ENCODE measurements around the gene ARL10.

Gene ARL10

DNA sequence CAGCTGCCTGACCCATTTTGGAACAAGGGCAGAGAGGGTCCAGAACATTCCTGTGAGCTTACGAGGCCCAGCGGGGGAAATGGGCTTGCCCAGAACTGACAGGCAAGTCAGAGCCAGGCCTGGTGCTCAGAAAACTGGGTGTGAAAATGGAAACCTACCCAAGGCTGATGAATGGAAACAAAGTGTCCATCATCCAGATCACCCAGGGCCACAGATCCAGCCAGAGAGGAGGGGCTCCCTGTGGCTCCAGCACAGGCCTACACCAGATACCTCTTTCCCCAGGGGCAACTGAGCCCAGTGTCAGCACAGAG is 47.9 kb downstream of the ARL10 start:
- no peak for DNase-seq

DNA sequence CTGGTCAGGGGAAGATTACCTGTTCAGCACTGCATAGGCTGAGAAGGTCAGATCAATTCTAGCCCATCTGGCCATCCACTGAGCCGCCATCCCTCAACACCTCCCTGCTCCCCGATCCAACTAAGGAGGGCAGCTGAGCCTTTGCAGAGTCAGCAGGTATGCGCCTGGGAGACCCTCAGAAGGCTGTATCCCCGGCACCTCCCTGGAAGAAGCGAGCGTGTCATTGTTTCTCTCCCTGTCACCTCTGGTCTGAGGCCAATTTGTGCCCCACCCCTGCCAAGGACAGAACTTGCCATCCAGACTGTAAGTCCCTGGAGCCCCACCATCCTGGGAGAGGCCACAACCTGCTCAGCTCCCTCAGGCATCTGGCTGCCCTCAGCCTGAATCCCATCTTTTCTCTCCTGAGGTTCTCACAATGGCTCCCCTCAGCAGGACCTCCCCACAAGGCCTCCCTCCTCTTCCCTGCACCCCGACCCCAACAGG is 48.5 kb downstream of the ARL10 start:
- DNase-seq: no peak

DNA sequence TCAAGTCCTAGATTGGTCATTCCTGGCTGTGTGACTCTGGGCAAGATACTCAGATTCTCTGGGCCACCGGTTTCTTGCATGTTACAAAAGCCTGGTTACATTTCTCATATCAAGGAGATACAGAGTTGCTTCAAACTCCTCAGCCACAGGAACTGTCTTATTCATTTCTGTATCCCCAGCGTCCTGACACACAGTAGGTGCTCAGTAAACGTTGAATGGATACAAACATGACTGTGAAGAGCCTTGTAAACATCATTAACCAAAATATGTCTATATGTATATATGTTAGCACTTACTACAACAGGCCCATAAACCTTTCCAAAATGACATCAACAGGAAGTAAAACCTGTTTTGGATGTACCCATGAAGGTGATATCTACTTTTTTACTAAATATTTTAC is 49.4 kb downstream of the ARL10 start:
- DNase-seq: no peak

- no peak for DNase-seq
Measured at GRCh38 chr5:176415240-176415951, 50.1 kb downstream of the ARL10 start.

DNA sequence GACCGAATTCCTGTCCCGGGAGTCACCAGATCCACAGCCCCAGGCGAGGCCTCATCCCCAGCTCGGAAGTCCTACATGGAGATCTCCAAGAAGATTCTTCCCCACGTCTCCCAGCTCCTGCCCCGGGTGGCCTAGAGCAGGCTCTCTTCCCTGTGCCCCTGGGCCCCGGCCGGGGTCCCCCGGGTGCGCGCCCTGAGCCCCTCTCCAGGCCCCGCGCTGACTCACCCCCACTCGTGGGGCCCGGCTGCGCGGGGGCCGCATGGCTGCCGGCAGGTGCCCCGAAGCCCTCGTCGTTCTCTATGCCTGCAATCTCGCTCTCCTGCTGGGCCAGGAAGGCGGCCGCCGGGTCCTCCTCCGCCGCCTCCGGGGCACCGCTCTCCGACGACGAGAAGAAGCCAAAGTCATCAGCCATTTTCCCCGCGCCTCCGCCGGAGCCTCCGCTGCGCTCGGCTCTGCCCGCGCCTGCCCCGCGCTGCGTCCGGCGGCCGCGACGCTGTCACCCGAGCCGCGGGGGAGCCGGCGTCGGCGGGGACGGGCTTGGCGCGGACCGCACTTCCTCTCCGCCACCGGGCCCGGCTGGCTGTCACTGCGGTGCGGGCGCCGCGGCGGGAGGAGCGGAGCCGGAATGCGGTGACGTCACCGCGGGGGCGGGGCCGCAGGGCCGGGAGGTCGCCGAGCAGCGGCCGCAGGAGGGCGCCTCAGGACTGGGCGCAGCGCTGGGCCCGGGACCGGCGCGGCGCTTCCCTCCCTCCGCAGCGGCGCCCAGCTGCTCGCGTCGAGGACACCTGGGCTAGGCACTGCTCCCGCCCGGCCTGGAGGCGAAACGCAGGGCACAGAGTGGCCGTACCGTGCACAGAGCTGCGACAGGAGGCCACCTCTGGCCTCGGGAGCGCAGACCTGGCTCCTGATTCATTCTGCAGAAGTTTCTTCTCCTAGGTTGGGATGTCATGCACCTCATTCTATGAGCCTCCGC is 51.0 kb downstream of the ARL10 start, which contains the start of gene CLTB:
CLTB (minus strand) TSS at position 588 of the 973 bp plus-strand sequence; CDS start at position 412, 176 bp downstream.
- DNase-seq: peak; percentile 67

- DNase-seq: no peak
Measured at GRCh38 chr5:176416965-176417364, 51.7 kb downstream of the ARL10 start.

- no peak for DNase-seq
Measured at GRCh38 chr5:176418251-176418650, 53.0 kb downstream of the ARL10 start.

- DNase-seq: no peak
Measured at GRCh38 chr5:176420086-176420485, 54.8 kb downstream of the ARL10 start.

DNA sequence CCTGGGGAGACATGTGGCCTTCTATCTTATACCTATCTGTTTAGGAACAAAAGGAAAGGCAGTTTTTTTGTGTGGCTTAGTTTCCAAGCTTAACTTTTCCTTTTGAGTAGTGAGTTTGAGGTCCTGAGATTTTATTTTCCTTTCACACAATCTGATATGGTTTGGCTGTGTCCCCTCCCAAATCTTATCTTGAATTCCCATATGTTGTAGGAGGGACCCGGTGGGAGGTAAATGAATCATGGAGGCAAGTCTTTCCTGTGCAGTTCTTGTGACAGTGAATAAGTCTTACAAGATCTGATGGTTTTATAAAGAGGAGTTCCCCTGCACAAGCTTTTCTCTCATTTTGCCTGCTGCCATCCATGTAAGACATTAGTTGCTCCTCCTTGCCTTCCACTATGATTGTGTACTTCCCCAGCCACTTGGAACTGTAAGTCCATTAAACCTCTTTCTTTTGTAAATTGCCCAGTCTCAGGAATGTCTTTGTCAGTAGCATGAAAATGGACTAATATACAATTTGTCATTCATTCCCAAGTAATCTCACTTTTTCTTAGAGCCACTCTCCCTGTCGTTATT is 55.8 kb downstream of the ARL10 start:
- DNase-seq: no peak

- no peak for DNase-seq
Measured at GRCh38 chr5:176424181-176424580, 58.9 kb downstream of the ARL10 start.

GRCh38 chr5:176425138-176425537 is 59.9 kb downstream of the ARL10 start:
- DNase-seq: no peak

DNA sequence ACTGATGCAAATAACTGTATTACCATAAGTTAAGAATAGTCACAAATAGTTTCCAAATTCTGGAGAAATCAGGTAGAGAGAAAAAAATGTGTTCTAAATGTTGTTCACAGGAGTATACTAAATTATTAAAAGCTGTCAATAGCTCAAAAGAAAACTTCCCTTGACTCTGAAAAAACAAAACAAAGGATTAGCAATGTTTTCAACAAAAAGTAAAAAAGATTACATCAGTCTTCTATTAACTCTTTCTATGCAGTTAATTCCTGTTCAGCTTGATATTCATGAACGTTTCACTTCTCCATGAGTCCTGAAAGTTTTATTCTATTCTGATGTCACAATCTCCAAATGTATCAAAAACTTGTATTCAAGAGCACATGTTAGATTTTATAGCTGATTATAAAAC is 60.5 kb downstream of the ARL10 start:
- DNase-seq: no peak

DNA sequence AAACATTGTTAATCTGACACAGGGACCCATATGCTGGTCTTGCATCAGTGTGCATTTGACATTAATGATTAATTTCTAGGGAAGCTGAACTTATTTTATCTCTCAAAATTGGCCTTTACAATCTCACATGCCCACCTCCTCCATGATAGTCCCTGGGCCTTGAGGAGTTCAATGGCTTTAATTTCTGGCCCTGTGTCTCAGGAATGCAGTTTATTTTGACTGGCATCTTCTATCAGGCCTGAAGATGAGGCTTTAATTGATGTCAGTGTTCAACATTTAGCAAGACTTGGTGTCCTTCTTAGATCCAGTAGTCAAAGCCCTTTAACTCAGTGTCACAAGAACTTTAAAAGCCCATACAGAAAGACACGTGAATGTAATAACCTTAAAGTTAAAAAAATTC is 61.6 kb downstream of the ARL10 start:
- DNase-seq: no peak

DNA sequence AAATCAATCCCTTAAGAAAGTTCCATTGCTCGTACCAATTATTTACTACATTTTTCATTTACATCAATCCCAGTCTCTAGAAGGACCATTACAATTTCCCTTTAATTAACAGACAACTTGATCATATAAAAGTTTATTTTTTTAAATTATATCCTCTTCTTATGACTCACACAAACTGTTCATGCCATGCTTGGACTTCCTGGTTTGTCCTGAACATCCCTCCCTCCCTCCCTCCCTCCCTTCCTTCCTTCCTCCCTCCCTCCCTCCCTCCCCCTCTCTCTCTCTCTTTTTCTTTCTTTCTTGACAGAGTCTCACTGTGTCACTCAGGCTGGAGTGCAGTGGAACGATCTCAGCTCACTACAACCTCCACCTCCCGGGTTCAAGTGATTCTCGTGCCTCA is 62.7 kb downstream of the ARL10 start:
- no peak for DNase-seq

- no peak for DNase-seq
Measured at GRCh38 chr5:176429972-176430371, 64.7 kb downstream of the ARL10 start.

Measured in NCI-H1105 treated with DMSO at 0.1 percent for 48 hours (cell line).